HG02943 (cell line): ENCODE measurements around the gene VSIG2.
A peak's percentile ranks its signal among the peaks of the same experiment; 100 is the strongest.
"Not testable (repeated sequence)": the region's sequence is repeated elsewhere in the genome, so short reads cannot be mapped to it uniquely, and the experiment has no call there.

Experiments
- ATAC-seq: cut with Tn5 transposase; IDR thresholded peaks from one replicate; pipeline ENCODE4 v1.9.1; 2021; ENCODE audit warnings: mild to moderate bottlenecking, low read depth, moderate library complexity; ENCODE audit not compliant: unreplicated experiment

Gene VSIG2, protein sequence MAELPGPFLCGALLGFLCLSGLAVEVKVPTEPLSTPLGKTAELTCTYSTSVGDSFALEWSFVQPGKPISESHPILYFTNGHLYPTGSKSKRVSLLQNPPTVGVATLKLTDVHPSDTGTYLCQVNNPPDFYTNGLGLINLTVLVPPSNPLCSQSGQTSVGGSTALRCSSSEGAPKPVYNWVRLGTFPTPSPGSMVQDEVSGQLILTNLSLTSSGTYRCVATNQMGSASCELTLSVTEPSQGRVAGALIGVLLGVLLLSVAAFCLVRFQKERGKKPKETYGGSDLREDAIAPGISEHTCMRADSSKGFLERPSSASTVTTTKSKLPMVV

GRCh38 chr11:124751741-124752470 is at the start of gene VSIG2:
Gene VSIG2 (minus strand): TSS chr11:124752255. CDS start chr11:124752137, 118 bp downstream.
- no peak for ATAC-seq

DNA sequence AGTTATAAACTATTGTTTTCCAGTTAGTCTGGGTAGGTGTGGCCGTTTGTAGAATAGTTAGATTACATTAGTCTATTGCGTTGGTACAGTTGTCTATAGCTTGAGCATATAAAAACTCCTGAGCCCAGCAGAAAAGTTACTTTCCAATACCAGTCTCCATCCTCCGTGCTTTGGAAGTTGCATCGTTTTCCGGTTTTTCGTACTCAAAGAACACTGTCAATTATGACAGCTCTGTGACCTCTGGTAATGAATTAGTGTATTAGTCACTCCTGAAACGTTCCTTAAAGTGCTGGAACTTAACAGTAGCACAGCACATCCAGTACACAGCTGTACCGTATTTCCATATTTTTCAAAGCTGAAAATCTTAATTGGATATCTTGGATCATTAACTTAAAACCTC is 49.0 kb upstream of the VSIG2 start:
- no peak for ATAC-seq

DNA sequence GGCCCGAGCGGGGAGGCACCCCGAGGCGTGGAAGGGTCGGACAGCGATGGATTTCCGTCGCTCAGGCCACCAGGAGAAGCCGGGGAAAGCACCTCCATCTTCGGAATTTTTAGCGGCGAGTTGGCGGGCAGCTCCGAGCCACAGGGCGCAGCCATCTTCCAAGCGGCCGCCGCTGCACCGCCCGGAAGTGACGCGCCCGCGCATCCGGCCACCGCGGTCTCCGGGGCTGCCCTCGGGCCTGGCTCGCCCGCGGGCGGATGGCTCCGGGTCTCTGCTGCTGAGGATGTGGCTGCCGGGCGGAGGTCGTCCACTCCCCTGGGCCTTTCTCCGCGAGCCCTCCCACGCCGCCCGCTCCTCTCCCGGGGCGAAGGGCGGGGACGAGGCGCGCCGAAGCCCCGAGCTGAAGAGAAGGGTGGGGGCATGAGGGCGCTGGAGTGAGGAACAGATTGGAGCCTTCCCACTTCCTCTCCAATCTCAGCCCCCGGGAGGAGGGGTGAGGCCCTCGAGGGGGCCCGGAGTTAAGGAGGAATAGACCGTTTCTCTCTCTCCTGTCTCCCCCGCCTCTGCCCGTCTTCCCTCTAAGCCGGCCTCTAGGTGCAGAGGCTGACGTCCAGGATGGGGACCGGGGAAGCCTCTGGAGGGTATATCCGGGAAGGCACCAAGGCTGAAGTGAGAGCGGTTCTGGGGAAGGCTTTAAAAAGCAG is 48.3 kb upstream of the VSIG2 start, which contains the start of gene MSANTD2:
TSS of gene MSANTD2 (minus strand) at position 181 of the 704 bp plus-strand sequence. CDS start at position 155, 26 bp downstream.
- peak; percentile 94 for ATAC-seq

DNA sequence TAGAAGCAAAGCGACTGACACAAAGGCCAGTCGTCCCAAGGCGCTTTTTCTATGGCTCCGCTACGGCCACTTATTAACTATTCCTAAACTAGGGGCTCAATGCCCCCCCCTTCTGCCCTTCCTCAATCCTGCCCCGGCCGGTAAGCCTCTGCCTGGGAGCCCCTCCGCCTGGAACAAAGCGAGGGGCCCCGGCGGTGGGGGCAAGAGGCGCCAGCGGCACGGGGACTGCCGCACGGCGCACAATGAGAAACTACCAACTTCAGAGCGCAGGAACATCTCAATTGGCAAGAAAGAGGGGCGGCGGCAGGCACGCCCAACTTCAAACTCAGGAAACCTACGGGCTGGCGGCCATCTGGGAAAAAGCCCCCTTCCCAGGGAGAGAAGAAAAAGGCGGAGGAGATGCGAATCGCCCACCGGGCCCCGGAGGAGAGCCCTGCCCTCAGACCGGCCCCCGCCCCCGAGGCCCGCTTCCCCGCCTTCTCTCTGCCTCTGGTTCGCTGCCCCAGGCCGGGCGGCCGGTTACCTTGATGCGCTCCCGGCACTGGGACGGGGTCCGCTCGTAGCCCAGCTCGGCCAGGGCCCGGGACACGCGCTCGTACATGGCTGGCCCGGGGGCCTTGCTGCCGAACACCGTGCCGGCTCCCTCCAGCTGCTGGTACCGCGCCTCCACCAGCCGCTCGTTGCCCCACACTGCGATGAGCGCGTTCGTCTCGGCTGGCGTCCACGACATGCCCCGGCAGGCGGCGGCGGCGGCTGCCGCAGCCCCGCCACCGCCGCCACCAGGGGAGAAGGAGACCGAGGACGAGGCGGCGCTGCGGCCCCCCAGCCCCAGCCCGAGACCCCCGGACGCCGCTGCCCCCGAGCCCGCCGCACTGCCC is 47.5 kb upstream of the VSIG2 start:
- ATAC-seq, result peak; percentile 39

- peak; percentile 31 for ATAC-seq
Observed at GRCh38 chr11:124798991-124799347, 46.9 kb upstream of the VSIG2 start.

DNA sequence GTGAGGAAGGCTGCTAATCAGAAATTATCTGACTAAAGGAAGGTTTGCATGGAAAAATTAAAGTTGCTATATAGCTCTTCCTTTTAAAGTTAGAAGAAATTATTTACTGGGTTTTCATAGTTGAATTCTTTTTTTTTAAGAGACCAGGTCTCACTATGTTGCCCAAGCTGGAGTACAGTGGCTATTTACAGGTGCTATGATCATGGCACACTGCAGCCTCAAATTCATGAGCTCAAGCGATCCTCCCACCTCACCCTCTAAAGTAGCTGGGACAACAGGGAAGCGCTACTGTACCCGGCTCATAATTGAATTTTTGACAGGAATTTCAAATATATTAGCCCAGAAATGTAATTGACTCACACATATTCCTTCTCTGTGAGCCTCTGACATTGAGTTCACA is 44.3 kb upstream of the VSIG2 start:
- no peak for ATAC-seq

- no peak for ATAC-seq
Observed at GRCh38 chr11:124793466-124794278, 41.6 kb upstream of the VSIG2 start.

DNA sequence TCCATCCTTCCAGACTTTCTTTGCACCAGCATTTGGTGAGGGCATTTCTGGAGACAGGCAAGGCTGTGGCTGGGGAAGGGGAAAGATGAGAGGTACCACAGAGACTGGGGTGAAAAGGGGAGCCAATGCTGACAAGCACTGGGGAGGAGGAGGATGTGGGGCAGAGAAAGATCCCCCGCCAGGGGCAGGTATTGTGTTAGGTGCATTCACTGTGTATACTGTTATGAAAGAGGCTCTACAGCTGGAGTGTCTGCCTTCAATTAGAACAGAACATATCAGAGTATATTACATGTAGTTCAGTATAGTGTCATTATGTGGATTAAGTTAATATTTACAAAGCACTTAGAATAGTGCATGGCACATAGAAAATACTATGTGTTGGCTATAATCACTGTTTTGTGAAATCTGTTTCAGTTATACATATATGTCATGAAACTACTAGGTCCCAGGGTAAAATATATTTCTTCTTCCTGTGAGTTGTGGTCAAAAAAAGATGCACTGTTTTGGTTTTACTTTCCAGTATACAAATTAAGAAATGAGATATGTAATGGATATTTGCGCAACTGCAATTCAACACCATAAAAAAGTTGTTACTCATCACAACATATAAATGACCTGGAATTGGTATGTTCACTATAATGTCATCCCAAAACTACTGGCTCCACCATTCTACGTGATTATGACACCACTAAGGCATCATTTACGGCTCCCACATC is 39.7 kb upstream of the VSIG2 start:
- ATAC-seq, result peak; percentile 57

DNA sequence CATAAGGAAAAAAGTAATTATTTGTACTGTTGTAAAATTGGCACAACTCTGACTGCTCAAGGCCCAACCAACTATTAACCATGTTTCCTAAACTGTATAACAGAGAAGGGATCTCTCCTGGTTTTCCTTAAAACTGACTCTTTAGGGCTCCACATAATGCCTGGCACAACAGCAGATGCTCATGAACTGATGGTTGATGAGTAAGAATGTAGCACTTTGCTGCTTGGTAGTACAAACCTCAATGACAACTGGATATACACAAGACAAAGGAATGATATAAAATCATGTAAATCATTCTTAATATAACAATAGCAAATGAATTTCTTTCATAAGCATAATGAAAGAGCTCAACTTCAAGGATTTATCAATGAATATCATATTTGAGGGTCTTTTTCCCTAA is 36.5 kb upstream of the VSIG2 start:
- no peak for ATAC-seq

- no peak for ATAC-seq
Observed at GRCh38 chr11:124784051-124784450, 32.0 kb upstream of the VSIG2 start.

DNA sequence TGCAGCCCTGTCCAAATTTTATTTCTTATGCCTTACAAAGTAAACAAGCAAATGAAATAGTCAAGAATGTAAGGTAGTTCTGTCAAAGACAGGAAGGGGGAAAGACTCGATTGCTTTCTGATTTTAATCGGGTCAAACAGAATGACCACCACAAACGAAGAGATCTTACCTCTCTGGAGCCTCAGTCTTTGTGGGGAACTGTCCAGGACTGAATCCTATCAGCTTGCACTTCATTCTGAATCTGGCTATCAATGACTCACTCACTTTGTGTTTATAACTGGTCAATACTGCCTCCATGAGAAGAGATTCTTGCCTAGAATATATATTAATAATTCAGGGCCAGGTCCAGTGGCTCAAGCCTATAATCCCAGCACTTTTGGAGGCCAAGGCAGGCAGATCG is 30.9 kb upstream of the VSIG2 start:
- no peak for ATAC-seq

DNA sequence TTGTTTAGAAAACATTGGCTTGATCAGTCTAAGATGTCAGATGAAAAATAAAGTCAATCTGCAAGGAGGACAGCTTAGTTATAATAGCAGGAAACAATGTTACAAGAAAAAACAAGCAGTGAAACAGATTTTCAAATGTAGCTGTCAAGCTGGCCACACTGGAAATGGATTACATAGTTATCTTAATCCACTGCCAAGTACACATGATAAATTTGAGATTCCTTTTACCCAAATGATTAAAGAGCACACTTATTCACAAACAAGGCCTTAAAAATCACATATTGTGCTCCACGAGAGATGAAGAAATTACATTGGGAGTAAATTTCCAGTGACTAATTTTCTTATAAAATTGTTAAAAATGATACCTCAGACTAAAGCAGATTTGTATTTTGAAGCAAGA is 27.5 kb upstream of the VSIG2 start:
- ATAC-seq, result no peak

- ATAC-seq, result no peak
Observed at GRCh38 chr11:124778281-124778680, 26.2 kb upstream of the VSIG2 start.

GRCh38 chr11:124776865-124777645 is 25.0 kb upstream of the VSIG2 start:
- ATAC-seq, result no peak

DNA sequence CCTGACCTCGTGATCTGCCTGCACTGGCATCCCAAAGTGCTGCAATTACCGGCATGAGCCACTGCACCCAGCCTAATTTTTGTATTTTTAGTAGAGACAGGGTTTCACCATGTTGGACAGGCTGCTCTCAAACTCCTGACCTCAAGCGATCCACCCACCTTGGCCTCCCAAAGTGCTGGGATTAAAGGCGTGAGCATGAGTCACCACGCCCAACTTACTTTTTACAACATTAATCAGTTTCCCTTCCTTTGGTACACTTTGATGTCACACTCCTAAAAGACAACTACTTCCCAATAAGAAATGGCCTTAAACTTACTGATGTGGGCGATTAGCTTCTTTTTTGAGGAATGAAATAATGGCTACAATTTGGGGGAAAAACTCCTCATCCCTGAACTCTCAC is 18.9 kb upstream of the VSIG2 start:
- ATAC-seq, result not testable (repeated sequence)

- no peak for ATAC-seq
Observed at GRCh38 chr11:124769806-124770774, 18.0 kb upstream of the VSIG2 start.

DNA sequence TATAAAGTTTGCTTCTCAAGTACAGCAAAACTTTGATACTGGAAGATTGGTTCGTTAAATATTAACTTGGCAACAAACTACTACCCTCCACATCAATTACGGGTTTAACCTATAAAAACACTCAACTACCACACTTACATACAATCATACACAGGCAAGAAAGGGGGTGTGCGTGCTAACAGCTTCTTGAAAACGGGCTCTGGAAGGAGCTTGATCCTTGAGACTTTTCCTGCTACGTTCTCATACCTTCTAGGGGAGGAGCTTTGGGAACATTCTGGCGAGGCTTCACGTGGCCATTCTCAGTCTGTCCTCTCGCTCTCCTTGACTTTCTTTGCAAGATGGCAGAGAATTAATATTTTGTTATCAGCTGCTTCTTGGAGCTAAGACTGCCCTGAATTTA is 16.9 kb upstream of the VSIG2 start:
- ATAC-seq, result no peak
